GM19238 (cell line): ENCODE data around the gene C10orf62.
A peak's percentile ranks its signal among the peaks of the same experiment; 100 is the strongest.
"Not testable (repeated sequence)": the region's sequence is repeated elsewhere in the genome, so short reads cannot be mapped to it uniquely, and the experiment has no call there.

Experiments
- DNase-seq: peaks from one replicate; pipeline ENCODE4 v3.0.0; 2011; ENCODE audit warnings: low spot score; ENCODE audit not compliant: insufficient read length

C10orf62 gene

GRCh38 chr10:97589479-97589878 is at the start of gene C10orf62:
Gene C10orf62 (plus strand): TSS chr10:97589721. CDS start chr10:97589898, 177 bp downstream.
- DNase-seq = no peak

- DNase-seq = no peak
Measured at GRCh38 chr10:97540669-97541500, 48.6 kb upstream of the C10orf62 start.

- no peak for DNase-seq
Measured at GRCh38 chr10:97542169-97543024, 47.1 kb upstream of the C10orf62 start.

- no peak for DNase-seq
Measured at GRCh38 chr10:97543025-97543546, 46.4 kb upstream of the C10orf62 start.

- DNase-seq = no peak
Measured at GRCh38 chr10:97546456-97547270, 42.9 kb upstream of the C10orf62 start.

- no peak for DNase-seq
Measured at GRCh38 chr10:97547271-97547600, 42.3 kb upstream of the C10orf62 start.

- no peak for DNase-seq
Measured at GRCh38 chr10:97547962-97548361, 41.6 kb upstream of the C10orf62 start.

- DNase-seq = no peak
Measured at GRCh38 chr10:97548828-97549455, 40.6 kb upstream of the C10orf62 start.

GRCh38 chr10:97549587-97550322 is 39.8 kb upstream of the C10orf62 start:
- no peak for DNase-seq

- no peak for DNase-seq
Measured at GRCh38 chr10:97550336-97551149, 39.0 kb upstream of the C10orf62 start.

- DNase-seq = no peak
Measured at GRCh38 chr10:97551271-97551670, 38.2 kb upstream of the C10orf62 start.

GRCh38 chr10:97553575-97554031 is 35.9 kb upstream of the C10orf62 start:
- DNase-seq = peak; percentile 50

- DNase-seq = not testable (repeated sequence)
Measured at GRCh38 chr10:97554336-97554735, 35.2 kb upstream of the C10orf62 start.

GRCh38 chr10:97555541-97555940 is 34.0 kb upstream of the C10orf62 start:
- DNase-seq = not testable (repeated sequence)

GRCh38 chr10:97560731-97561381 is 28.7 kb upstream of the C10orf62 start:
- not testable (repeated sequence) for DNase-seq

GRCh38 chr10:97561386-97562077 is 28.0 kb upstream of the C10orf62 start:
- not testable (repeated sequence) for DNase-seq

GRCh38 chr10:97562329-97562728 is 27.2 kb upstream of the C10orf62 start:
- not testable (repeated sequence) for DNase-seq

GRCh38 chr10:97563337-97563736 is 26.2 kb upstream of the C10orf62 start:
- DNase-seq = no peak
